Measurements from ENCODE around the gene RABGGTA. TPM values are rescaled to one million over a fixed set of nuclear protein-coding genes. Genes with fewer than 3 reads are reported as not detected.
"Not testable (repeated sequence)": the region's sequence is repeated elsewhere in the genome, so short reads cannot be mapped to it uniquely, and the experiment has no call there.

RABGGTA gene
- total RNA-seq, 1 experiment from 2014 or later: 18.9 TPM

DNA sequence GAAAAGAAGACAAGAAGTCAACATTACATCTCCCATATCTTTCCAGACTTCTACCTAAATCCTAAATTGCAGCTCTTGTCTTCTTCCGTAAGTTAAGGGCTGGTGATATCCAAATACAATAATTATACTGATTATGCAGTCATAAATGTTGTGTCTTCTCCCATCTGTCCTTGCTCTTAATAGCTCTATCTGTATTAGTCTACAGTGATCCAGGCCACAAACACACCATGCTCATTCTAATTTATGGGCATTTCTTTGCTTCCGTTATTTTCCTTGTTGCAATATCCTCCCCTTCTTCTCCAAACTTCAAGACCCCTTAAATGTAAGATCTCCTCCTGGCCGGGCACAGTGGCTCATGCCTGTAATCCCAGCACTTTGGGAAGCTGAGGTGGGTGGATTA lies 51.9 kb downstream of the RABGGTA start:
- DNase-seq (ENCODE audit: low spot score): no peak

DNA sequence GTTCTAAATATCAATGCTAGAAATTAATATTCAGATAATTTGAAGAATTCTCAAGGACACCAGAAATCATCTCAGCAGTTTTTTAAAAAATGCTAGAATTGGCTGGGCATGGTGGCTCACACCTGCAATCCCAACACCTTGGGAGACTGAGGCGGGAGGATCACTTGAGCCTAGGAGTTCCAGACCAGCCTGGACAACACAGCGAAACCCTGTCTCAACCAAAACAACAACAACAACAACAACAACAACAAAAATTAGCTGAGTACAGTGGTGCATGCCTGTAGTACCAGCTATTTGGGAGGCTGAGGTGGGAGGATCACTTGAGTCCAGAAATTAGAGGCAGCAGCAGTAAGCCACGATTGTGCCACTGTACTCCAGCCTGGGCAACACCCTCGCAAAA lies 52.3 kb downstream of the RABGGTA start:
- no peak for DNase-seq (ENCODE audit: low spot score)

DNA sequence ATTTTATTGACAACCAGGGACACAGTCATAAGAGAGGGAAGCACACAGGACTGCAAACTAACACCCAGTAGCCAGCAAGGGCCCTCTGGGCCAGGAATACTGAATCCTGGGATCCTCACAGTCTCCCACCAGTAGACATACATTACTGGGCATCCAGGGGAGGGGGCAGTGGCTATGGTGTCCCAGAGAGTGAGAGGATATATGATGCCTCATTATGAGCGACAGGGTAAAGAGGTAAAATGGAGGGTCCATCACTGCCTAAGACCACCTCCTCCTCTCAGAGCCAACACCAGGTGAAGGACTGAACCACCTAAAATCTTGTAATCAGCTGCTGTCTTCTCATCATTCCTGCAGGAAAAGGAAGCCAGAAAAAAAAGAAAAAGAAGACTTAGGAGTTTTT lies 54.5 kb downstream of the RABGGTA start:
- not testable (repeated sequence) for DNase-seq (ENCODE audit: low spot score)

DNA sequence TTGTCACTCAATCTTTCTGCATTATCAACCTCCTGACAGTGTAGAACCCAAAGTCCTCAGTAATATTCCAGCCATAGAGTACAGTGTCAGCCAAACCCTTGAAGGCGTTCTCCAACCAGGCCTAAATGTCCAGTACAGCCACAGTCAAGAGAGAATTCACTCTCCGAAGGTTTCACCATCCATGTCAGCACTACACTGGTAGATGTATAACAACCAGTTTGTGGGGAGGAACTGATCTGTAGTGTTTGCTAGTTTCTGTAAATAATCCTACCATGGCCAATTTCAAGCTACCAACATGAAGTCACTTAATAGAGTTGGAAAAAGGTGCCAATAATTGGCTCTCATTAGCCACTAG lies 55.1 kb downstream of the RABGGTA start:
- no peak for DNase-seq (ENCODE audit: low spot score)

Other genes starting within 250 kb of the RABGGTA start
- gene CARMIL3, start 219.6 kb downstream of the RABGGTA start, total RNA-seq (2014; rRNA removed; shearing (Covaris generic)): 0.14 TPM in 1 of 2 replicates, not detected in the other
- gene CPNE6, start 200.0 kb downstream of the RABGGTA start, total RNA-seq (2014; rRNA removed; shearing (Covaris generic)): not detected in 2 replicates
- gene PCK2, start 177.3 kb downstream of the RABGGTA start, total RNA-seq (2014; rRNA removed; shearing (Covaris generic)): 14.3 and 16.0 TPM in 2 replicates
- 53.4 and 78.4 TPM in 2 replicates for gene DCAF11, start 156.8 kb downstream of the RABGGTA start, total RNA-seq (2014; rRNA removed; shearing (Covaris generic))
- 1.0 and 1.6 TPM in 2 replicates for gene NRL, start 156.6 kb downstream of the RABGGTA start, total RNA-seq (2014; rRNA removed; shearing (Covaris generic))
- not detected in 2 replicates for gene FITM1, start 140.9 kb downstream of the RABGGTA start, total RNA-seq (2014; rRNA removed; shearing (Covaris generic))
- 584 and 638 TPM in 2 replicates for gene PSME1, start 135.4 kb downstream of the RABGGTA start, total RNA-seq (2014; rRNA removed; shearing (Covaris generic))
- 26.7 and 38.1 TPM in 2 replicates for gene EMC9, start 130.0 kb downstream of the RABGGTA start, total RNA-seq (2014; rRNA removed; shearing (Covaris generic))
- gene PSME2, start 125.0 kb downstream of the RABGGTA start, total RNA-seq (2014; rRNA removed; shearing (Covaris generic)): 346 and 383 TPM in 2 replicates
- 44.3 and 107 TPM in 2 replicates for gene RNF31, start 124.1 kb downstream of the RABGGTA start, total RNA-seq (2014; rRNA removed; shearing (Covaris generic))
- gene IRF9, start 110.3 kb downstream of the RABGGTA start, total RNA-seq (2014; rRNA removed; shearing (Covaris generic)): 75.0 and 84.3 TPM in 2 replicates
- gene REC8, start 99.5 kb downstream of the RABGGTA start, total RNA-seq (2014; rRNA removed; shearing (Covaris generic)): 0.14 and 0.54 TPM in 2 replicates
- gene IPO4, start 82.8 kb downstream of the RABGGTA start, total RNA-seq (2014; rRNA removed; shearing (Covaris generic)): 42.7 and 49.3 TPM in 2 replicates
- 96.0 and 96.4 TPM in 2 replicates for gene TM9SF1, start 76.2 kb downstream of the RABGGTA start, total RNA-seq (2014; rRNA removed; shearing (Covaris generic))
- not detected in 2 replicates for gene TSSK4, start 65.9 kb downstream of the RABGGTA start, total RNA-seq (2014; rRNA removed; shearing (Covaris generic))
- gene CHMP4A, start 58.1 kb downstream of the RABGGTA start, total RNA-seq (2014; rRNA removed; shearing (Covaris generic)): 61.1 and 66.9 TPM in 2 replicates
- gene MDP1, start 55.5 kb downstream of the RABGGTA start, total RNA-seq (2014; rRNA removed; shearing (Covaris generic)): 35.6 and 36.7 TPM in 2 replicates
- 314 and 338 TPM in 2 replicates for gene NEDD8, start 39.2 kb downstream of the RABGGTA start, total RNA-seq (2014; rRNA removed; shearing (Covaris generic))
- gene GMPR2, start 38.7 kb downstream of the RABGGTA start, total RNA-seq (2014; rRNA removed; shearing (Covaris generic)): 78.4 and 98.2 TPM in 2 replicates
- gene TINF2, start 29.0 kb downstream of the RABGGTA start, total RNA-seq (2014; rRNA removed; shearing (Covaris generic)): 52.2 and 52.3 TPM in 2 replicates
- 0.12 and 0.74 TPM in 2 replicates for gene TGM1, start 8.4 kb downstream of the RABGGTA start, total RNA-seq (2014; rRNA removed; shearing (Covaris generic))
- 5.8 and 6.0 TPM in 2 replicates for gene DHRS1, start 28.2 kb upstream of the RABGGTA start, total RNA-seq (2014; rRNA removed; shearing (Covaris generic))
- 5.7 and 6.3 TPM in 2 replicates for gene NOP9, start 28.3 kb upstream of the RABGGTA start, total RNA-seq (2014; rRNA removed; shearing (Covaris generic))
- not detected in 2 replicates for gene CIDEB, start 36.4 kb upstream of the RABGGTA start, total RNA-seq (2014; rRNA removed; shearing (Covaris generic))
- 0.33 and 0.45 TPM in 2 replicates for gene LTB4R2, start 38.5 kb upstream of the RABGGTA start, total RNA-seq (2014; rRNA removed; shearing (Covaris generic))
- 0.39 and 0.41 TPM in 2 replicates for gene LTB4R, start 39.9 kb upstream of the RABGGTA start, total RNA-seq (2014; rRNA removed; shearing (Covaris generic))
- not detected in 2 replicates for gene ADCY4, start 63.5 kb upstream of the RABGGTA start, total RNA-seq (2014; rRNA removed; shearing (Covaris generic))
- gene RIPK3, start 68.4 kb upstream of the RABGGTA start, total RNA-seq (2014; rRNA removed; shearing (Covaris generic)): not detected in 2 replicates
- gene NFATC4, start 96.6 kb upstream of the RABGGTA start, total RNA-seq (2014; rRNA removed; shearing (Covaris generic)): 7.1 and 9.5 TPM in 2 replicates
- gene NYNRIN, start 127.4 kb upstream of the RABGGTA start, total RNA-seq (2014; rRNA removed; shearing (Covaris generic)): 0.14 and 0.21 TPM in 2 replicates
- gene CBLN3, start 158.1 kb upstream of the RABGGTA start, total RNA-seq (2014; rRNA removed; shearing (Covaris generic)): 0.08 and 0.29 TPM in 2 replicates
- gene KHNYN, start 158.4 kb upstream of the RABGGTA start, total RNA-seq (2014; rRNA removed; shearing (Covaris generic)): 12.8 and 15.0 TPM in 2 replicates
- gene SDR39U1, start 171.2 kb upstream of the RABGGTA start, total RNA-seq (2014; rRNA removed; shearing (Covaris generic)): 8.6 and 11.3 TPM in 2 replicates
- not detected in 2 replicates for gene CMA1, start 236.7 kb upstream of the RABGGTA start, total RNA-seq (2014; rRNA removed; shearing (Covaris generic))

Measured in H4 (cell line).